HEK293 (cell line): Measurements from ENCODE around the gene PRSS16.
A peak's percentile ranks its signal among the peaks of the same experiment; 100 is the strongest.

ENCODE experiments used
- CTCF ChIA-PET: fragments of 350-600 bp; formaldehyde crosslinking; extraction: SDS; loops from one replicate; lab custom pipeline; 2021; ENCODE audit warnings: antibody characterized with exemption; lab: Yijun Ruan, JAX
- POLR2A ChIA-PET: fragments of 300-600 bp; formaldehyde crosslinking; extraction: SDS; loops from one replicate; lab custom pipeline; 2020; ENCODE audit warnings: antibody characterized with exemption, inconsistent platforms; lab: Yijun Ruan, JAX
- H3K27ac ChIP-seq: fragments of 200-500 bp; sonication (Bioruptor generic); 2 replicates; pipeline ENCODE4 v1.5.1; 2014; ENCODE audit warnings: low read depth, low read length, control low read depth, inconsistent platforms; ENCODE audit errors: extremely low read depth
- H3K36me3 ChIP-seq, 2 experiments: fragments of 200-500 bp in 1 of 2; sonication (Bioruptor generic) in 1 of 2; 1 replicate in 1 of 2; 2 replicates in 1 of 2; pipeline ENCODE4 v1.5.1; 2014 to 2017; ENCODE audit warnings: inconsistent platforms in 2 of 2, low read length in 2 of 2; ENCODE audit not compliant: control insufficient read depth in 2 of 2, insufficient read depth in 1 of 2
- H3K4me1 ChIP-seq: fragments of 200-500 bp; sonication (Bioruptor generic); 2 replicates; pipeline ENCODE4 v1.5.1; 2014; ENCODE audit warnings: mild to moderate bottlenecking, low read length, inconsistent platforms; ENCODE audit not compliant: control insufficient read depth, insufficient read depth
- H3K4me3 ChIP-seq: 2 replicates; pipeline ENCODE4 v1.5.1; 2011; ENCODE audit warnings: low read depth, mild to moderate bottlenecking, control low read depth, low read length, moderate library complexity
- H3K9me3 ChIP-seq: fragments of 200-500 bp; sonication (Bioruptor generic); 2 replicates; pipeline ENCODE4 v1.5.1; 2014; ENCODE audit warnings: low read depth, low read length, inconsistent platforms; ENCODE audit not compliant: control insufficient read depth, insufficient read depth
- ELK4 ChIP-seq: IDR thresholded peaks from 2 replicates; pipeline ENCODE4 v1.6.1; 2011; ENCODE audit warnings: mild to moderate bottlenecking, low read depth, low read length, borderline replicate concordance
- MEIS1 ChIP-seq: sonication (generic); formaldehyde crosslinking; IDR thresholded peaks from 2 replicates; pipeline ENCODE4 v1.8.1; 2022; ENCODE audit warnings: missing genetic modification reagents, mild to moderate bottlenecking, borderline replicate concordance
- PRDM1 ChIP-seq: fragments of 450-650 bp; formaldehyde crosslinking; IDR thresholded peaks from 2 replicates; pipeline ENCODE4; 2016; ENCODE audit warnings: missing biosample characterization, missing genetic modification characterization
- PRDM4 ChIP-seq: fragments of 450-650 bp; formaldehyde crosslinking; IDR thresholded peaks from 2 replicates; pipeline ENCODE4 v1.5.1; 2017; ENCODE audit warnings: missing biosample characterization, missing genetic modification characterization
- SCRT1 ChIP-seq: fragments of 450-650 bp; formaldehyde crosslinking; IDR thresholded peaks from 2 replicates; pipeline ENCODE4 v1.5.1; 2016; ENCODE audit warnings: missing biosample characterization, missing genetic modification characterization, borderline replicate concordance
- TCF7L2 ChIP-seq: IDR thresholded peaks from 2 replicates; pipeline ENCODE4 v1.6.1; 2011; ENCODE audit warnings: low read depth, mild to moderate bottlenecking, inconsistent platforms, low read length, moderate library complexity, borderline replicate concordance
- ZBTB1 ChIP-seq: fragments of 450-650 bp; formaldehyde crosslinking; IDR thresholded peaks from 2 replicates; pipeline ENCODE4 v1.5.1; 2016; ENCODE audit warnings: missing biosample characterization, missing genetic modification characterization
- ZBTB20 ChIP-seq: fragments of 450-650 bp; formaldehyde crosslinking; IDR thresholded peaks from 2 replicates; pipeline ENCODE4 v1.5.1; 2016; ENCODE audit warnings: missing biosample characterization, missing genetic modification characterization
- ZBTB44 ChIP-seq: fragments of 450-650 bp; IDR thresholded peaks from 2 replicates; pipeline ENCODE4 v1.5.1; 2018; ENCODE audit warnings: missing biosample characterization, mild to moderate bottlenecking, missing genetic modification characterization
- ZFP69B ChIP-seq: fragments of 450-650 bp; formaldehyde crosslinking; IDR thresholded peaks from 2 replicates; pipeline ENCODE4 v1.5.1; 2016; ENCODE audit warnings: missing biosample characterization, missing genetic modification characterization
- ZNF121 ChIP-seq: fragments of 450-650 bp; formaldehyde crosslinking; IDR thresholded peaks from 2 replicates; pipeline ENCODE4 v1.5.1; 2016; ENCODE audit warnings: missing biosample characterization, missing genetic modification characterization
- ZNF175 ChIP-seq: fragments of 450-650 bp; formaldehyde crosslinking; IDR thresholded peaks from 2 replicates; pipeline ENCODE4 v1.5.1; 2016; ENCODE audit warnings: missing biosample characterization, missing genetic modification characterization
- ZNF214 ChIP-seq: fragments of 450-650 bp; formaldehyde crosslinking; IDR thresholded peaks from 2 replicates; pipeline ENCODE4 v1.5.1; 2017; ENCODE audit warnings: missing biosample characterization, mild to moderate bottlenecking, missing genetic modification characterization, borderline replicate concordance
- ZNF274 ChIP-seq, 2 experiments: fragments of 200-500 bp in 1 of 2; fragments of 450-650 bp in 1 of 2; sonication (Bioruptor generic) in 1 of 2; formaldehyde crosslinking in 1 of 2; IDR thresholded peaks; 2 replicates each; pipeline versions ENCODE4 v1.5.1 to v1.6.1; 2014 to 2016; ENCODE audit warnings: borderline replicate concordance in 1 of 2, inconsistent platforms in 1 of 2, low read length in 1 of 2, missing biosample characterization in 1 of 2, missing genetic modification characterization in 1 of 2
- ZNF280C ChIP-seq: fragments of 450-650 bp; formaldehyde crosslinking; IDR thresholded peaks from 2 replicates; pipeline ENCODE4 v1.5.1; 2016; ENCODE audit warnings: missing biosample characterization, missing genetic modification characterization
- ZNF391 ChIP-seq: fragments of 450-650 bp; formaldehyde crosslinking; IDR thresholded peaks from 2 replicates; pipeline ENCODE4 v1.5.1; 2016; ENCODE audit warnings: low read depth, missing biosample characterization, missing genetic modification characterization, borderline replicate concordance
- ZNF398 ChIP-seq: fragments of 450-650 bp; formaldehyde crosslinking; IDR thresholded peaks from 2 replicates; pipeline ENCODE4 v1.5.1; 2017; ENCODE audit warnings: missing biosample characterization, missing genetic modification characterization
- ZNF530 ChIP-seq: fragments of 450-650 bp; formaldehyde crosslinking; IDR thresholded peaks from 2 replicates; pipeline ENCODE4 v1.5.1; 2016; ENCODE audit warnings: low read depth, missing biosample characterization, missing genetic modification characterization
- ZNF777 ChIP-seq: fragments of 450-650 bp; formaldehyde crosslinking; IDR thresholded peaks from 2 replicates; pipeline ENCODE4 v1.5.1; 2017; ENCODE audit warnings: missing biosample characterization, missing genetic modification characterization, borderline replicate concordance

The PRSS16 gene

GRCh38 chr6:27238010-27238983 lies 9.2 kb upstream of the PRSS16 start:
- H3K4me3 ChIP-seq, result no peak overlapping the region
- CTCF ChIA-PET, result interaction anchor here (1.1 to 1.4 kb wide), 3 partner anchors 13 to 59 kb away, joined by 3 to 6 read pairs (median 4); no protein-coding TSS in a partner anchor
- TF ChIP-seq PRDM4 (no peak), ZNF391 (tag by site-specific recombination) (no peak), ZNF280C (tag by site-specific recombination) (no peak)
- POLR2A ChIA-PET, result interaction anchor here (1.2 to 1.9 kb wide), 2 partner anchors 13 kb away, joined by 4 to 17 read pairs; no protein-coding TSS in a partner anchor
- no peaks in the 10 kb centered on the region for H3K4me1 ChIP-seq
- H3K9me3 ChIP-seq, result no peaks in the 10 kb centered on the region
- no peaks in the 10 kb centered on the region for H3K36me3 ChIP-seq
- no peak overlapping the region for H3K27ac ChIP-seq

- H3K27ac ChIP-seq, result no peak overlapping the region
- no peaks in the 10 kb centered on the region for H3K9me3 ChIP-seq
- H3K36me3 ChIP-seq, result no peaks in the 10 kb centered on the region
- TF ChIP-seq ZNF274 (IDR thresholded peaks at IDR 0.05; ENCODE audit: low read length), result no peak
- TF ChIP-seq ZNF274 (tag by site-specific recombination; IDR thresholded peaks at IDR 0.05; ENCODE audit: borderline replicate concordance), result no peak
- no peak for TF ChIP-seq ZBTB20 (tag by site-specific recombination)
- no peak for TF ChIP-seq ZNF398 (tag by site-specific recombination)
- no peak for TF ChIP-seq ZFP69B
- TF ChIP-seq ZNF777 (tag by site-specific recombination), result no peak
- no peak for TF ChIP-seq PRDM1 (tag by site-specific recombination)
- no peak for TF ChIP-seq ZNF175 (tag by site-specific recombination)
- no peak for TF ChIP-seq ZBTB1
- H3K4me3 ChIP-seq, result no peak overlapping the region
- POLR2A ChIA-PET, result interaction anchor here (1.2 kb wide), 1 partner anchor 12 kb away, joined by 4 read pairs; no protein-coding TSS in a partner anchor
- H3K4me1 ChIP-seq, result no peaks in the 10 kb centered on the region
- CTCF ChIA-PET, result interaction anchor here (1.1 kb wide), 1 partner anchor 12 kb away, joined by 4 read pairs; no protein-coding TSS in a partner anchor
Measured at GRCh38 chr6:27239258-27239657, 8.2 kb upstream of the PRSS16 start.

GRCh38 chr6:27241443-27241842 lies 6.1 kb upstream of the PRSS16 start:
- no peaks in the 10 kb centered on the region for H3K4me1 ChIP-seq
- CTCF ChIA-PET, result no interaction called here
- no peak overlapping the region for H3K4me3 ChIP-seq
- no peaks in the 10 kb centered on the region for H3K36me3 ChIP-seq
- H3K9me3 ChIP-seq, result no peaks in the 10 kb centered on the region
- POLR2A ChIA-PET, result no interaction called here
- no peak overlapping the region for H3K27ac ChIP-seq
- TF ChIP-seq ZNF121 (no peak), TCF7L2 (peak; percentile 98), ELK4 (no peak), ZNF214 (tag by site-specific recombination) (no peak), SCRT1 (no peak), ZNF530 (tag by site-specific recombination) (no peak), ZBTB44 (tag by site-specific recombination) (peak; percentile 87), MEIS1 (CRISPR knock-in tag) (no peak)
